ENCODE measurements around the gene OR8K5. TPM values are rescaled to one million over a fixed set of nuclear protein-coding genes. Genes with fewer than 3 reads are reported as not detected.

Gene OR8K5
- total RNA-seq, 4 donors from 2014 or later: not detected

DNA sequence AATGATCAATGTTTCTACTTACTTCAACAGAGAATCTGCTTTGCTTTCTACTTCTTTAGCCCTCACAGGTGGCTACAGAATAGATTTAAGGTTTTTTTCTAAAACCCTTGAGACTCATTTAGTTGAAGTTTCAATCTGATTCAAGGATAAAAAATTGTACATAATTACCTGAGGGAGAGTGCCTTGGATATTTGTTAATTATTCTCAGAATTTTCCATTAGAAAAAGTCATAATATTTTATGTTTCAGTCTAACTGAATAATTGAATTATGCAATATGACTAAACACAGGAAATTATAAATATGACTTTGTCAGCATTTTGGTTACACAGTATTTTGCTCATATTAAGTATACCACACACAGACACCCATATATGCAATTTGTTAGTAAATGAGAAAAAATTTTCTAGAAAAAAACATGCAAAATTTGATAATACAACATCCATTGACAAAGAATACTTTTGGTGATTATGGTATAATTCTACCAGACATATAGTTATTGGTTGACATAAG, 19.9 kb downstream of the OR8K5 start, which contains the start of gene OR8J3:
TSS of gene OR8J3 (minus strand) at position 51 of the 511 bp plus-strand sequence. CDS start 2,483 bp downstream, outside the sequence.
- DNase-seq (ENCODE audit: low spot score in 2 of 2): no peak
- H3K4me3 ChIP-seq (ENCODE audit: low read depth, poor library complexity, severe bottlenecking): no peak within 1 kb of the TSS
- intact Hi-C loops (cut with DNase I; ENCODE audit: low total_unique reads): no loop called here
- TF ChIP-seq, protein P1, sequence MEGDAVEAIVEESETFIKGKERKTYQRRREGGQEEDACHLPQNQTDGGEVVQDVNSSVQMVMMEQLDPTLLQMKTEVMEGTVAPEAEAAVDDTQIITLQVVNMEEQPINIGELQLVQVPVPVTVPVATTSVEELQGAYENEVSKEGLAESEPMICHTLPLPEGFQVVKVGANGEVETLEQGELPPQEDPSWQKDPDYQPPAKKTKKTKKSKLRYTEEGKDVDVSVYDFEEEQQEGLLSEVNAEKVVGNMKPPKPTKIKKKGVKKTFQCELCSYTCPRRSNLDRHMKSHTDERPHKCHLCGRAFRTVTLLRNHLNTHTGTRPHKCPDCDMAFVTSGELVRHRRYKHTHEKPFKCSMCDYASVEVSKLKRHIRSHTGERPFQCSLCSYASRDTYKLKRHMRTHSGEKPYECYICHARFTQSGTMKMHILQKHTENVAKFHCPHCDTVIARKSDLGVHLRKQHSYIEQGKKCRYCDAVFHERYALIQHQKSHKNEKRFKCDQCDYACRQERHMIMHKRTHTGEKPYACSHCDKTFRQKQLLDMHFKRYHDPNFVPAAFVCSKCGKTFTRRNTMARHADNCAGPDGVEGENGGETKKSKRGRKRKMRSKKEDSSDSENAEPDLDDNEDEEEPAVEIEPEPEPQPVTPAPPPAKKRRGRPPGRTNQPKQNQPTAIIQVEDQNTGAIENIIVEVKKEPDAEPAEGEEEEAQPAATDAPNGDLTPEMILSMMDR (IDR thresholded peaks at IDR 0.05): no peak
- no peak for TF ChIP-seq POLR2A (IDR thresholded peaks at IDR 0.05)

DNA sequence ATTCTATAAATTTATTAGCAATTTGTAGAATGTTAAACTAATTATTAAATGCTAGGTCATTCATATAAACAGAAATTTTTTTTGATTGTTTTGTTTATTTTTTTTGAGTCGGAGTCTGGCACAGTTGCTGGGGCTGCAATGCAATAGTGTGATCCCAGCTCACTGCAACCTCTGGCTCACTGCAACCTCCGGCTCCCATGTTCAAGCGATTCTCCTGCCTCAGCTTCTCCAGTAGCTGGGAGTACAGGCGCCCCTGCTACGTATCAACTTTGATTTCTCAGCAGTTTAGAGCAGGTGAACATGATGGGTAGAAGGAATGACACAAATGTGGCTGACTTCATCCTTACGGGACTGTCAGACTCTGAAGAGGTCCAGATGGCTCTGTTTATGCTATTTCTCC, 38.0 kb downstream of the OR8K5 start, which contains the start of gene OR8H3:
TSS of gene OR8H3 (plus strand) at position 301 of the 400 bp plus-strand sequence. CDS start at position 301, 0 bp downstream.
- 78 to 83% methylated on average over 6 of the region's 6 CpGs for WGBS, 2 donors
- no peak for DNase-seq (ENCODE audit: low spot score in 2 of 2)
- intact Hi-C loops (cut with DNase I; ENCODE audit: low total_unique reads): no loop called here
- H3K4me3 ChIP-seq (ENCODE audit: low read depth, poor library complexity, severe bottlenecking): no peak within 1 kb of the TSS
- TF ChIP-seq, protein P1 (IDR thresholded peaks at IDR 0.05): no peak
- no peak for TF ChIP-seq POLR2A (IDR thresholded peaks at IDR 0.05)

Other genes starting within 250 kb of the OR8K5 start
- gene OR5W2, start 245.7 kb downstream of the OR8K5 start, total RNA-seq: not detected
- gene OR5I1, start 223.9 kb downstream of the OR8K5 start, total RNA-seq: not detected
- not detected for gene OR10AG1, start 190.4 kb downstream of the OR8K5 start, total RNA-seq
- gene OR5F1, start 165.7 kb downstream of the OR8K5 start, total RNA-seq: not detected
- not detected for gene OR5AS1, start 132.7 kb downstream of the OR8K5 start, total RNA-seq
- not detected for gene OR8I2, start 67.0 kb downstream of the OR8K5 start, total RNA-seq
- not detected for gene OR8H2, start 56.6 kb downstream of the OR8K5 start, total RNA-seq
- gene OR8H3, start 37.9 kb downstream of the OR8K5 start, total RNA-seq: not detected
- not detected for gene OR8J3, start 20.1 kb downstream of the OR8K5 start, total RNA-seq
- not detected for gene OR5J2, start 16.3 kb upstream of the OR8K5 start, total RNA-seq
- gene OR5T2, start 73.9 kb upstream of the OR8K5 start, total RNA-seq: not detected
- gene OR5T3, start 91.9 kb upstream of the OR8K5 start, total RNA-seq: not detected
- not detected for gene OR5T1, start 113.8 kb upstream of the OR8K5 start, total RNA-seq
- gene OR8H1, start 131.9 kb upstream of the OR8K5 start, total RNA-seq: not detected
- not detected for gene OR8K3, start 154.8 kb upstream of the OR8K5 start, total RNA-seq
- gene OR8K1, start 185.7 kb upstream of the OR8K5 start, total RNA-seq: not detected
- gene OR8J1, start 194.0 kb upstream of the OR8K5 start, total RNA-seq: not detected
- not detected for gene OR8U1, start 215.3 kb upstream of the OR8K5 start, total RNA-seq

All from lower leg skin (tissue), 4 donors.